Brain microvascular endothelial cell (primary cell): ENCODE data around the gene LONP2.
"Not testable (repeated sequence)": the region's sequence is repeated elsewhere in the genome, so short reads cannot be mapped to it uniquely, and the experiment has no call there.

Experiments
- DNase-seq: peaks from one replicate; pipeline ENCODE4 v3.0.0-alpha.2; 2020
- H3K27ac ChIP-seq: fragments of 250-450 bp; sonication (Bioruptor Pico); 2 replicates; pipeline ENCODE4 v1.5.1; 2020; ENCODE audit warnings: mild to moderate bottlenecking, moderate library complexity
- H3K27me3 ChIP-seq: fragments of 250-450 bp; sonication (Bioruptor Pico); replicated peaks from 2 replicates; pipeline ENCODE4 v1.5.1; 2020; ENCODE audit warnings: mild to moderate bottlenecking
- H3K36me3 ChIP-seq: fragments of 250-450 bp; sonication (Bioruptor Pico); replicated peaks from 2 replicates; pipeline ENCODE4 v1.5.1; 2020; ENCODE audit warnings: mild to moderate bottlenecking
- H3K4me3 ChIP-seq: 2 replicates; pipeline ENCODE4 v1.5.1; 2011; ENCODE audit warnings: low read depth, mild to moderate bottlenecking, control low read depth, low read length, moderate library complexity
- in situ Hi-C: cut with HindIII; loops from 2 replicates; pipeline ENCODE4 v1.10.0; 2017; ENCODE audit warnings: low sequenced_read_pairs, low pct_ligation_motif_present
- TF ChIP-seq, protein P1 (sequence below): IDR thresholded peaks from 2 replicates; pipeline ENCODE4 v1.5.1; 2011; ENCODE audit warnings: low read depth, mild to moderate bottlenecking, moderate library complexity, low read length, control low read depth, inconsistent platforms; ENCODE audit errors: missing control alignments

The LONP2 gene

DNA sequence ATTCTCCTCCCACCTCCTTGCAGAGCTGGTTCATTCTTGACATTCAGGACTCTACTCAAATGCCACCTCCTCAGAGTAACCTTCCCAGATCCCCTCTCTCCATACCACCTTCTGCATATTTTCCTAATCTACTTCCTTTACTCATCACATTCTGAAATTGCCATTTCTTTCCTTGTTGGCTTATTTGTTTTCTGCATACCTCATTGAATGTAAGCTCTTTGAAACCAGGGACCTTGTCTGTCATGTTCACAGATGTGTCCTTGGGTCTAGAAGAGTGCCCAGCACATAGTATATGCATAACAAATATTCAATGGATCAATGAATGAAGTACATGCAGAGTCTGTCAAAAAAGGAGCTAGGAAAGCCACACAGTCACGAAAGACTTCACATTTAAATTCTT, 7.8 kb upstream of the LONP2 start:
- no peaks in the 10 kb centered on the region for H3K36me3 ChIP-seq
- in situ Hi-C loops, result no loop called here
- no peak overlapping the region for H3K4me3 ChIP-seq
- no peaks in the 10 kb centered on the region for H3K27me3 ChIP-seq
- no peak for DNase-seq
- TF ChIP-seq, protein P1, sequence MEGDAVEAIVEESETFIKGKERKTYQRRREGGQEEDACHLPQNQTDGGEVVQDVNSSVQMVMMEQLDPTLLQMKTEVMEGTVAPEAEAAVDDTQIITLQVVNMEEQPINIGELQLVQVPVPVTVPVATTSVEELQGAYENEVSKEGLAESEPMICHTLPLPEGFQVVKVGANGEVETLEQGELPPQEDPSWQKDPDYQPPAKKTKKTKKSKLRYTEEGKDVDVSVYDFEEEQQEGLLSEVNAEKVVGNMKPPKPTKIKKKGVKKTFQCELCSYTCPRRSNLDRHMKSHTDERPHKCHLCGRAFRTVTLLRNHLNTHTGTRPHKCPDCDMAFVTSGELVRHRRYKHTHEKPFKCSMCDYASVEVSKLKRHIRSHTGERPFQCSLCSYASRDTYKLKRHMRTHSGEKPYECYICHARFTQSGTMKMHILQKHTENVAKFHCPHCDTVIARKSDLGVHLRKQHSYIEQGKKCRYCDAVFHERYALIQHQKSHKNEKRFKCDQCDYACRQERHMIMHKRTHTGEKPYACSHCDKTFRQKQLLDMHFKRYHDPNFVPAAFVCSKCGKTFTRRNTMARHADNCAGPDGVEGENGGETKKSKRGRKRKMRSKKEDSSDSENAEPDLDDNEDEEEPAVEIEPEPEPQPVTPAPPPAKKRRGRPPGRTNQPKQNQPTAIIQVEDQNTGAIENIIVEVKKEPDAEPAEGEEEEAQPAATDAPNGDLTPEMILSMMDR, result no peak
- H3K27ac ChIP-seq, result no peak overlapping the region

GRCh38 chr16:48240147-48240546, 4.0 kb upstream of the LONP2 start:
- H3K27ac ChIP-seq, H3K4me3 ChIP-seq, H3K27me3 ChIP-seq, DNase-seq, H3K36me3 ChIP-seq, in situ Hi-C loops: not testable (repeated sequence)

DNA sequence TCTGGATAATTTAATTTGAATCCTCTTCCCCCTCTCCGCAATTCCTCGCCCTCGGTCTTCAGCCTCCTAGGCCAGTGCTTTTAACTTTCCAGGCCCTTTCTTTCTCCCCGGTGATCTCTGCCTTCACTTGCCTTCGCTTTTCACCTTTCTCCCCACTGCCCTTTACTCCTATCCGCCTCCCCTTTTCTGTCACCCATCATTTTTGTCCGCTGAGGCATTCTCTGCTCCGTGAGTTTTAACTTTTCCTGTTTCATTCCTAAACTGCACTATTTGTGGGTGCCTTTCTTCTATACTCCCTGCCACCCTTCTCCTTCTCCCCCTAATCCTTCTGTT, 729 bp downstream of the LONP2 start:
- DNase-seq, result no peak
- TF ChIP-seq, protein P1, result no peak
- Histone ChIP-seq H3K4me3 (peak overlapping the region; percentile 91), H3K27ac (peak overlapping the region; percentile 71), H3K36me3 (no peaks in the 10 kb centered on the region), H3K27me3 (no peaks in the 10 kb centered on the region)
- in situ Hi-C loops, result no loop called here

GRCh38 chr16:48246066-48246465, 2.0 kb downstream of the LONP2 start:
- no peak overlapping the region for H3K4me3 ChIP-seq
- no peaks in the 10 kb centered on the region for H3K36me3 ChIP-seq
- TF ChIP-seq, protein P1, result no peak
- in situ Hi-C loops, result no loop called here
- H3K27me3 ChIP-seq, result no peaks in the 10 kb centered on the region
- no peak overlapping the region for H3K27ac ChIP-seq
- DNase-seq, result no peak

DNA sequence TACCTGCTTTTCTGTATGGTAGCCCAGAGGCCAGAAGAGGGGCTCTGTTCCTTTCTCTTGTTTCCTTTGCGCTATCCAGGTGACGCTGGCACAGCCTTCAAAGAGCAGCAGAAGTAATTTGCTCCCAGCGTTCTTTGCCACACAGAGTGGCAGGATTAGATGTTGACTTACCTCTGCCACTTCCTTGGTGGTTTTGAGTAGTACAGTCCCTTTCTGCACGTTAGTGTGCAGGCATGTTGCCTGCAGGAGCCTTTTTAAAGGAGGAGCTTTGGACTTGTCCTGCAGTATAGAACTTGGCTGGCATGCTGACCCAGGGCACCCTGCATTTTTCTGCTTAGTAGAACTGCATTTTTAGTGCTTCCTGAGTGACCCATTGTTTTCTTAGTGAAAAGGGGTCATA, 3.2 kb downstream of the LONP2 start, which contains the start of gene ABCC11:
TSS of gene ABCC11 (minus strand) at position 229 of the 400 bp plus-strand sequence. CDS start 15,618 bp downstream, outside the sequence.
- in situ Hi-C loops, result no loop called here
- H3K36me3 ChIP-seq, result no peaks in the 10 kb centered on the region
- no peak for DNase-seq
- no peaks in the 10 kb centered on the region for H3K27me3 ChIP-seq
- no peak within 1 kb of the TSS for H3K27ac ChIP-seq
- TF ChIP-seq, protein P1, result no peak
- H3K4me3 ChIP-seq, result no peak within 1 kb of the TSS

GRCh38 chr16:48250520-48251278, 6.6 kb downstream of the LONP2 start:
- in situ Hi-C loops, result no loop called here
- DNase-seq, result no peak
- Histone ChIP-seq H3K27ac (no peak overlapping the region), H3K27me3 (no peaks in the 10 kb centered on the region), H3K4me3 (no peak overlapping the region), H3K36me3 (no peaks in the 10 kb centered on the region)
- TF ChIP-seq, protein P1, result no peak
